ENCODE measurements around the gene B3GAT3. TPM values are rescaled to one million over a fixed set of nuclear protein-coding genes. Genes with fewer than 3 reads are reported as not detected.
A peak's percentile ranks its signal among the peaks of the same experiment; 100 is the strongest.
"Not testable (repeated sequence)": the region's sequence is repeated elsewhere in the genome, so short reads cannot be mapped to it uniquely, and the experiment has no call there.

B3GAT3 gene
- total RNA-seq, 1 experiment from 2014 or later = 67.4 TPM

GRCh38 chr11:62588966-62589637 is 32.7 kb downstream of the B3GAT3 start:
- DNase-seq (ENCODE audit: low spot score) = no peak
- in situ Hi-C loops (cut with HindIII; ENCODE audit: low sequenced_read_pairs) = no loop called here

- in situ Hi-C loops (cut with HindIII; ENCODE audit: low sequenced_read_pairs); DNase-seq (ENCODE audit: low spot score): not testable (repeated sequence)
Observed at GRCh38 chr11:62585356-62585755, 36.4 kb downstream of the B3GAT3 start.

- in situ Hi-C loops (cut with HindIII; ENCODE audit: low sequenced_read_pairs) = not testable (repeated sequence)
Observed at GRCh38 chr11:62581735-62582134, 40.1 kb downstream of the B3GAT3 start.

GRCh38 chr11:62580959-62581715 is 40.6 kb downstream of the B3GAT3 start:
- DNase-seq (ENCODE audit: low spot score) = no peak
- in situ Hi-C loops (cut with HindIII; ENCODE audit: low sequenced_read_pairs) = no loop called here

More at GRCh38 chr11:62581735-62582134, 40.1 kb downstream of the B3GAT3 start:
- DNase-seq (ENCODE audit: low spot score) = not testable (repeated sequence)

GRCh38 chr11:62579252-62579651 is 42.5 kb downstream of the B3GAT3 start:
- no peak for DNase-seq (ENCODE audit: low spot score)
- in situ Hi-C loops (cut with HindIII; ENCODE audit: low sequenced_read_pairs) = no loop called here

GRCh38 chr11:62578541-62578940 is 43.2 kb downstream of the B3GAT3 start:
- in situ Hi-C loops (cut with HindIII; ENCODE audit: low sequenced_read_pairs) = no loop called here

GRCh38 chr11:62577046-62577714 is 44.6 kb downstream of the B3GAT3 start:
- no peak for DNase-seq (ENCODE audit: low spot score)
- in situ Hi-C loops (cut with HindIII; ENCODE audit: low sequenced_read_pairs) = no loop called here

More at GRCh38 chr11:62578541-62578940, 43.2 kb downstream of the B3GAT3 start:
- DNase-seq (ENCODE audit: low spot score) = no peak

- in situ Hi-C loops (cut with HindIII; ENCODE audit: low sequenced_read_pairs) = no loop called here
- DNase-seq (ENCODE audit: low spot score) = no peak
Observed at GRCh38 chr11:62575837-62576236, 45.9 kb downstream of the B3GAT3 start.

GRCh38 chr11:62575156-62575555 is 46.6 kb downstream of the B3GAT3 start:
- in situ Hi-C loops (cut with HindIII; ENCODE audit: low sequenced_read_pairs) = no loop called here
- peak; percentile 45 for DNase-seq (ENCODE audit: low spot score)

GRCh38 chr11:62574363-62575071 is 47.3 kb downstream of the B3GAT3 start:
- in situ Hi-C loops (cut with HindIII; ENCODE audit: low sequenced_read_pairs) = loop anchor here (25.0 kb wide), 1 partner anchor 137 kb away; no protein-coding TSS in a partner anchor
- DNase-seq (ENCODE audit: low spot score) = no peak

- in situ Hi-C loops (cut with HindIII; ENCODE audit: low sequenced_read_pairs) = loop anchor here (25.0 kb wide), 1 partner anchor 136 kb away; no protein-coding TSS in a partner anchor
- DNase-seq (ENCODE audit: low spot score) = peak; percentile 100
Observed at GRCh38 chr11:62573592-62574362, 48.0 kb downstream of the B3GAT3 start, which contains the start of gene EEF1G. EEF1G (minus strand) TSS chr11:62573891; CDS start chr11:62573842, 49 bp downstream.

- in situ Hi-C loops (cut with HindIII; ENCODE audit: low sequenced_read_pairs) = loop anchor here (25.0 kb wide), 1 partner anchor 136 kb away; no protein-coding TSS in a partner anchor
- no peak for DNase-seq (ENCODE audit: low spot score)
Observed at GRCh38 chr11:62573006-62573591, 48.7 kb downstream of the B3GAT3 start.

GRCh38 chr11:62572431-62572830 is 49.4 kb downstream of the B3GAT3 start:
- no peak for DNase-seq (ENCODE audit: low spot score)
- in situ Hi-C loops (cut with HindIII; ENCODE audit: low sequenced_read_pairs) = loop anchor here (25.0 kb wide), 1 partner anchor 135 kb away; no protein-coding TSS in a partner anchor

- in situ Hi-C loops (cut with HindIII; ENCODE audit: low sequenced_read_pairs) = loop anchor here (25.0 kb wide), 1 partner anchor 134 kb away; no protein-coding TSS in a partner anchor
- DNase-seq (ENCODE audit: low spot score) = not testable (repeated sequence)
Observed at GRCh38 chr11:62571493-62571892, 50.3 kb downstream of the B3GAT3 start.

GRCh38 chr11:62570903-62571302 is 50.9 kb downstream of the B3GAT3 start:
- DNase-seq (ENCODE audit: low spot score) = not testable (repeated sequence)
- in situ Hi-C loops (cut with HindIII; ENCODE audit: low sequenced_read_pairs) = loop anchor here (25.0 kb wide), 1 partner anchor 134 kb away; no protein-coding TSS in a partner anchor

- in situ Hi-C loops (cut with HindIII; ENCODE audit: low sequenced_read_pairs) = loop anchor here (25.0 kb wide), 1 partner anchor 132 kb away; no protein-coding TSS in a partner anchor
- no peak for DNase-seq (ENCODE audit: low spot score)
Observed at GRCh38 chr11:62569611-62570010, 52.2 kb downstream of the B3GAT3 start.

GRCh38 chr11:62567018-62567633 is 54.7 kb downstream of the B3GAT3 start:
- DNase-seq (ENCODE audit: low spot score) = no peak
- in situ Hi-C loops (cut with HindIII; ENCODE audit: low sequenced_read_pairs) = loop anchor here (25.0 kb wide), 1 partner anchor 130 kb away; no protein-coding TSS in a partner anchor
